Measurements from ENCODE around the gene HES1. TPM values are rescaled to one million over a fixed set of nuclear protein-coding genes. Genes with fewer than 3 reads are reported as not detected.

HES1 gene
- total RNA-seq, 1 donor from 2014 or later = 66.5 TPM

- Histone ChIP-seq H3K9me3 (ENCODE audit: low read depth) (no peaks in the 10 kb centered on the region), H3K9ac (no peak overlapping the region)
Observed at GRCh38 chr3:194105292-194105691, 30.7 kb upstream of the HES1 start.

GRCh38 chr3:194107107-194107506 lies 28.8 kb upstream of the HES1 start:
- no peak for DNase-seq (ENCODE audit: low spot score)
- Histone ChIP-seq H3K36me3 (no peaks in the 10 kb centered on the region), H3K4me1 (peaks cover 34% of the 10 kb centered on the region), H3K9me3 (ENCODE audit: low read depth) (no peaks in the 10 kb centered on the region), H2AFZ (replicated peaks) (no peak overlapping the region), H3K4me3 (no peak overlapping the region), H3K79me2 (ENCODE audit: low read depth) (no peaks in the 10 kb centered on the region), H4K20me1 (ENCODE audit: low read depth) (no peaks in the 10 kb centered on the region), H3F3A (ENCODE audit: low read depth) (peaks cover 9% of the 10 kb centered on the region), H3K27me3 (no peaks in the 10 kb centered on the region), H3K27ac (no peak overlapping the region), H3K9ac (no peak overlapping the region), H3K4me2 (no peak overlapping the region)
- TF ChIP-seq EZH2 (IDR thresholded peaks at IDR 0.05) = no peak
- no peaks in the 10 kb centered on the region for H3K36me3 Mint-ChIP-seq
- no peaks in the 10 kb centered on the region for H3K9me3 Mint-ChIP-seq
- peaks cover 25% of the 10 kb centered on the region for H3K27me3 Mint-ChIP-seq (ENCODE audit: insufficient read depth, low read depth)
- no peak overlapping the region for H3K27ac Mint-ChIP-seq
- H3K4me3 Mint-ChIP-seq = no peak overlapping the region
- peaks cover 32% of the 10 kb centered on the region for H3K4me1 Mint-ChIP-seq

More at GRCh38 chr3:194105292-194105691, 30.7 kb upstream of the HES1 start:
- peaks cover 9% of the 10 kb centered on the region for H3F3A ChIP-seq (ENCODE audit: low read depth)
- H3K36me3 ChIP-seq = no peaks in the 10 kb centered on the region
- no peak overlapping the region for H3K4me2 ChIP-seq
- Mint-ChIP-seq H3K36me3 (no peaks in the 10 kb centered on the region), H3K4me1 (peaks cover 30% of the 10 kb centered on the region), H3K27me3 (ENCODE audit: insufficient read depth, low read depth) (peaks cover 30% of the 10 kb centered on the region), H3K4me3 (no peak overlapping the region), H3K27ac (no peak overlapping the region), H3K9me3 (no peaks in the 10 kb centered on the region)
- H3K79me2 ChIP-seq (ENCODE audit: low read depth) = no peaks in the 10 kb centered on the region
- H3K4me1 ChIP-seq = peaks cover 34% of the 10 kb centered on the region
- no peak overlapping the region for H3K4me3 ChIP-seq
- DNase-seq (ENCODE audit: low spot score) = no peak
- H3K27ac ChIP-seq = no peak overlapping the region
- no peaks in the 10 kb centered on the region for H3K27me3 ChIP-seq
- TF ChIP-seq EZH2phosphoT487 (IDR thresholded peaks at IDR 0.05) = no peak
- TF ChIP-seq EZH2 (IDR thresholded peaks at IDR 0.05) = no peak
- no peak for TF ChIP-seq CTCF (IDR thresholded peaks at IDR 0.05)
- H2AFZ ChIP-seq (replicated peaks) = no peak overlapping the region
- H4K20me1 ChIP-seq (ENCODE audit: low read depth) = no peaks in the 10 kb centered on the region

- no peaks in the 10 kb centered on the region for H4K20me1 ChIP-seq (ENCODE audit: low read depth)
- H3K9ac ChIP-seq = no peak overlapping the region
- H3F3A ChIP-seq (ENCODE audit: low read depth) = peaks cover 6% of the 10 kb centered on the region
- no peak overlapping the region for H3K27ac ChIP-seq
- Mint-ChIP-seq H3K27ac (no peak overlapping the region), H3K36me3 (no peaks in the 10 kb centered on the region), H3K4me3 (no peak overlapping the region), H3K4me1 (peaks cover 27% of the 10 kb centered on the region), H3K27me3 (ENCODE audit: insufficient read depth, low read depth) (peaks cover 11% of the 10 kb centered on the region), H3K9me3 (no peaks in the 10 kb centered on the region)
- no peak overlapping the region for H3K4me2 ChIP-seq
- TF ChIP-seq EZH2 (IDR thresholded peaks at IDR 0.05) (no peak), EZH2phosphoT487 (IDR thresholded peaks at IDR 0.05) (no peak), CTCF (IDR thresholded peaks at IDR 0.05) (no peak)
- H3K36me3 ChIP-seq = no peaks in the 10 kb centered on the region
- H3K9me3 ChIP-seq (ENCODE audit: low read depth) = no peaks in the 10 kb centered on the region
- H3K79me2 ChIP-seq (ENCODE audit: low read depth) = no peaks in the 10 kb centered on the region
- H3K4me1 ChIP-seq = peaks cover 30% of the 10 kb centered on the region
- no peak overlapping the region for H3K4me3 ChIP-seq
- no peaks in the 10 kb centered on the region for H3K27me3 ChIP-seq
- no peak for DNase-seq (ENCODE audit: low spot score)
- H2AFZ ChIP-seq (replicated peaks) = no peak overlapping the region
Observed at GRCh38 chr3:194109192-194109863, 26.6 kb upstream of the HES1 start.

- Mint-ChIP-seq H3K4me3 (no peak overlapping the region), H3K4me1 (peaks cover 24% of the 10 kb centered on the region), H3K9me3 (no peaks in the 10 kb centered on the region), H3K27me3 (ENCODE audit: insufficient read depth, low read depth) (peaks cover 6% of the 10 kb centered on the region), H3K36me3 (no peaks in the 10 kb centered on the region), H3K27ac (no peak overlapping the region)
- Histone ChIP-seq H3K36me3 (no peaks in the 10 kb centered on the region), H3F3A (ENCODE audit: low read depth) (peaks cover 10% of the 10 kb centered on the region), H3K27ac (no peak overlapping the region), H4K20me1 (ENCODE audit: low read depth) (no peaks in the 10 kb centered on the region), H3K9ac (no peak overlapping the region), H3K4me3 (no peak overlapping the region), H2AFZ (replicated peaks) (no peak overlapping the region), H3K9me3 (ENCODE audit: low read depth) (no peaks in the 10 kb centered on the region), H3K4me2 (no peak overlapping the region), H3K4me1 (peaks cover 31% of the 10 kb centered on the region), H3K79me2 (ENCODE audit: low read depth) (no peaks in the 10 kb centered on the region), H3K27me3 (no peaks in the 10 kb centered on the region)
- TF ChIP-seq CTCF (IDR thresholded peaks at IDR 0.05) = no peak
- no peak for TF ChIP-seq EZH2 (IDR thresholded peaks at IDR 0.05)
- no peak for TF ChIP-seq EZH2phosphoT487 (IDR thresholded peaks at IDR 0.05)
- no peak for DNase-seq (ENCODE audit: low spot score)
Observed at GRCh38 chr3:194110483-194110882, 25.5 kb upstream of the HES1 start.

All from neural progenitor cell (in vitro differentiated cells).